Measurements from ENCODE around the gene TBC1D20. TPM values are rescaled to one million over a fixed set of nuclear protein-coding genes. Genes with fewer than 3 reads are reported as not detected.

TBC1D20 gene
- total and polyA plus RNA-seq, 7 donors = 16.6 to 31.4 (median 28.3) TPM

DNA sequence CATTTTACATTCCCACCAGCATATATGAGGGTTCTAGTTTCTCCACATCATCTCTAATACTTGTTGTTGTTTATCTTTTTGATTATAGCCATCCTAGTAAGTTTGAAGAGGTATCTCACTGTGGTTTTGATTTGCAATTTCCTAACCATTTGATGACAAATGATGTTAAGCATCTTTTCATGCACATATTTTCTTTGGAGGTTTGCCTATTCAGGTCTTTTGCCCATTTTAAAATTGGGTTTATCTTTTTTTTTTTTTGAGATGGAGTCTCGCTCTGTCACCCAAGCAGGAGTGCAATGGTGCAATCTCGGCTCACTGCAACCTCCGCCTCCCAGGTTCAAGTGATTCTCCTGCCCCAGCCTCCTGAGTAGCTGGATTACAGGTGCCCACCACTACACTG is 50.3 kb downstream of the TBC1D20 start:
- WGBS, 3 donors = 85 to 96% (median 94%) methylated on average over 3 of the region's 3 CpGs
- H3K36me3 ChIP-seq (ENCODE audit: insufficient read depth in 1 of 2, low read depth in 1 of 2) = peaks cover 0 to 33% of the 10 kb centered on the region in 2 donors
- peaks cover 40% of the 10 kb centered on the region for H3K4me1 ChIP-seq
- ATAC-seq (no peak), DNase-seq (no peak)
- intact Hi-C loops (cut with DNase I) = no loop called here
- no peak overlapping the region for H3K4me3 ChIP-seq
- H3K27ac ChIP-seq = no peak overlapping the region
- H3K27me3 ChIP-seq (ENCODE audit: insufficient read depth in 3 of 3, low read length in 2 of 3) = no peaks in the 10 kb centered on the region
- TF ChIP-seq, protein P1, sequence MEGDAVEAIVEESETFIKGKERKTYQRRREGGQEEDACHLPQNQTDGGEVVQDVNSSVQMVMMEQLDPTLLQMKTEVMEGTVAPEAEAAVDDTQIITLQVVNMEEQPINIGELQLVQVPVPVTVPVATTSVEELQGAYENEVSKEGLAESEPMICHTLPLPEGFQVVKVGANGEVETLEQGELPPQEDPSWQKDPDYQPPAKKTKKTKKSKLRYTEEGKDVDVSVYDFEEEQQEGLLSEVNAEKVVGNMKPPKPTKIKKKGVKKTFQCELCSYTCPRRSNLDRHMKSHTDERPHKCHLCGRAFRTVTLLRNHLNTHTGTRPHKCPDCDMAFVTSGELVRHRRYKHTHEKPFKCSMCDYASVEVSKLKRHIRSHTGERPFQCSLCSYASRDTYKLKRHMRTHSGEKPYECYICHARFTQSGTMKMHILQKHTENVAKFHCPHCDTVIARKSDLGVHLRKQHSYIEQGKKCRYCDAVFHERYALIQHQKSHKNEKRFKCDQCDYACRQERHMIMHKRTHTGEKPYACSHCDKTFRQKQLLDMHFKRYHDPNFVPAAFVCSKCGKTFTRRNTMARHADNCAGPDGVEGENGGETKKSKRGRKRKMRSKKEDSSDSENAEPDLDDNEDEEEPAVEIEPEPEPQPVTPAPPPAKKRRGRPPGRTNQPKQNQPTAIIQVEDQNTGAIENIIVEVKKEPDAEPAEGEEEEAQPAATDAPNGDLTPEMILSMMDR (IDR thresholded peaks at IDR 0.05) = no peak
- no peaks in the 10 kb centered on the region for H3K9me3 ChIP-seq

DNA sequence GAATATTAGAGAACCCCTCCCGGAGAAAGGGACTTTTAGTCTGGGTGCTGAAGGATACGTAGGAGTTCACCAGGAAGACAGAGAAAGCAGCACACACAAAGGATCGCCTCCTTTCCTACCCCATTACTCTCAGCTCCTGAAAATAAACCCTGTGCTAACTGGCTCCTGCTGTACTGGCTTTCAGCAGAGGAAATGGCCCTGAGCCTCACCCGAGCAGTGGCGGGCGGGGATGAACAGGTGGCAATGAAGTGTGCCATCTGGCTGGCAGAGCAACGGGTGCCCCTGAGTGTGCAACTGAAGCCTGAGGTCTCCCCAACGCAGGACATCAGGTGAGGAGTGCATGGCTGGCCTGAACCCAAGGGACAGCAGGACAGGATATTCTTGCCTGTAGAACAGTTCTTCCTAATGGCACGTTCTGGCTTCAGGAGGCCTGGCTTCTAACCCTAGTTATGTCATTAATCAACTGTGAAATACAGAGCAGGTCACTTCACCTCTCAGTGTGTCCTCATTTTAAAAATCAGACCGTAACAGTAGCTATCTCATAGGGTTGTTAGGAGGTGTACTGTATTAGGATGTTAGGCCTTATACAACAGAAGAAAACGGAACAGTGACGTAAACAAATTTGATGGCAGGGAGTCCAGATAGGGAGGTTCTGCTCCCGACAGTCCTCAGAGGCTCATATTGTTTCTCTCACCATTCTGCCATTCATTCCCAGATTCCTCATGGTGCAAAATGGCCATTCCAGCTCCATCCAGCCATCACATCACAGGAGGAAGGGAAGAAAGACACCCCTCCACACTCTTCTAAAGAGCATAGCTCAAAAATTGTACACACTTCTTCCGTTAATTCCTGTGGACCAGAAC is 52.4 kb downstream of the TBC1D20 start:
- H3K27ac ChIP-seq = peak overlapping the region; percentile 95
- no peaks in the 10 kb centered on the region for H3K27me3 ChIP-seq (ENCODE audit: insufficient read depth in 3 of 3, low read length in 2 of 3)
- H3K9me3 ChIP-seq = no peaks in the 10 kb centered on the region
- TF ChIP-seq, protein P1 (IDR thresholded peaks at IDR 0.05) = no peak
- DNase-seq = peak; percentile 49 to 91
- H3K36me3 ChIP-seq (ENCODE audit: insufficient read depth in 1 of 2, low read depth in 1 of 2) = peaks cover 0 to 33% of the 10 kb centered on the region in 2 donors
- 32 to 40% (median 40%) methylated on average over 14 of the region's 14 CpGs for WGBS, 3 donors
- ATAC-seq = peak; percentile 55 to 76 (median 74)
- H3K4me1 ChIP-seq = peaks cover 27% of the 10 kb centered on the region
- intact Hi-C loops (cut with DNase I) = loop anchor here (5.0 to 10.0 kb wide), 3 partner anchors 65 to 135 kb away; partner anchors contain the start of gene CSNK2A1 (in 1 of the 2)
- peak overlapping the region; percentile 91 for H3K4me3 ChIP-seq

DNA sequence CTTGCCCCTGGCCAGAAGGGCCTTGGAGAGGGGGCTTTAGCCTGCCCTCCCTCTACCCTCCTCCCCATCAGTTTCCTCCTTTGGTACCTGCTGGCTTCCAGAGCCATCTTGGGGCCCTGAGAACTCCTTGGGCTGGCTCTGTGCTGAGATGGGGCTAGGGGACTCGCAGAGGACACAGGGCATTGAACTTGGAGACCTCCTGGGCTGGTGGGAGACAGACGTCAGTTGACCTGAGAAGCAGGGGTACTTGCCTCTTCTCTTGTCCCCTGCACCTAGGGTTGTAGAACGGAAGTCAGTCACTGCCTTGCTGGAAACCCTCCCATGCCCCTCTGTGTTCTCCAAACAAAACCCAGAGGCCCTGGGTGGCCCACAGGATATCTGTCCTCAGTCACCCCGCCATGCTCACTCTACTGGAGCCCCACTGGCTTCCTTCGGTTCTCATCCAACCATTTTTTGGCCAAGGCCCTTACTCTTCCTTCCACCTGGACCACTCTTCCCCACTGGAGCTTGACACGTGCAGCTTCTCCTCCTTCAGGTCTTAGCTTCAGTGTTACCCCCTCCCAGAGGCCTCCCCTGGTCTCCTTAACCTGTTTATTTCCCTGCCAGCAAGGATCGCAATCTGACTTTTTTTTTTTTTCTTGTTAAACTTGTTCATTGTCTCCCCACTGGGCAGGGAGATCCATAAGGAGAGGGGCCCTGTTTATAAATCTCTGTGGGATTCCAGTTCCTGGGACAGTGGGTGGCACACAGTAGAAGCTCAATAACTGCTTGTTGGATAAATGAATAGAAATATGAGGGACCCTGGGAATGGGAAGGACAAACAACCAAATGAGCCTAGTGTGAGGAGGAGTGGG is 53.3 kb downstream of the TBC1D20 start:
- peak in 2 of 4 donors; percentile 4 for ATAC-seq
- H3K27me3 ChIP-seq (ENCODE audit: insufficient read depth in 3 of 3, low read length in 2 of 3) = no peaks in the 10 kb centered on the region
- WGBS, 3 donors = 10 to 17% (median 13%) methylated on average over 6 to 7 of the region's 7 CpGs
- intact Hi-C loops (cut with DNase I) = loop anchor here (5.0 to 10.0 kb wide), 3 partner anchors 66 to 136 kb away; partner anchors contain the start of gene CSNK2A1 (in 1 of the 2)
- no peaks in the 10 kb centered on the region for H3K9me3 ChIP-seq
- H3K36me3 ChIP-seq (ENCODE audit: insufficient read depth in 1 of 2, low read depth in 1 of 2) = peaks cover 0 to 33% of the 10 kb centered on the region in 2 donors
- peaks cover 27% of the 10 kb centered on the region for H3K4me1 ChIP-seq
- H3K27ac ChIP-seq = peak overlapping the region; percentile 95
- TF ChIP-seq, protein P1 (IDR thresholded peaks at IDR 0.05) = no peak
- peak overlapping the region; percentile 91 for H3K4me3 ChIP-seq
- no peak for DNase-seq

DNA sequence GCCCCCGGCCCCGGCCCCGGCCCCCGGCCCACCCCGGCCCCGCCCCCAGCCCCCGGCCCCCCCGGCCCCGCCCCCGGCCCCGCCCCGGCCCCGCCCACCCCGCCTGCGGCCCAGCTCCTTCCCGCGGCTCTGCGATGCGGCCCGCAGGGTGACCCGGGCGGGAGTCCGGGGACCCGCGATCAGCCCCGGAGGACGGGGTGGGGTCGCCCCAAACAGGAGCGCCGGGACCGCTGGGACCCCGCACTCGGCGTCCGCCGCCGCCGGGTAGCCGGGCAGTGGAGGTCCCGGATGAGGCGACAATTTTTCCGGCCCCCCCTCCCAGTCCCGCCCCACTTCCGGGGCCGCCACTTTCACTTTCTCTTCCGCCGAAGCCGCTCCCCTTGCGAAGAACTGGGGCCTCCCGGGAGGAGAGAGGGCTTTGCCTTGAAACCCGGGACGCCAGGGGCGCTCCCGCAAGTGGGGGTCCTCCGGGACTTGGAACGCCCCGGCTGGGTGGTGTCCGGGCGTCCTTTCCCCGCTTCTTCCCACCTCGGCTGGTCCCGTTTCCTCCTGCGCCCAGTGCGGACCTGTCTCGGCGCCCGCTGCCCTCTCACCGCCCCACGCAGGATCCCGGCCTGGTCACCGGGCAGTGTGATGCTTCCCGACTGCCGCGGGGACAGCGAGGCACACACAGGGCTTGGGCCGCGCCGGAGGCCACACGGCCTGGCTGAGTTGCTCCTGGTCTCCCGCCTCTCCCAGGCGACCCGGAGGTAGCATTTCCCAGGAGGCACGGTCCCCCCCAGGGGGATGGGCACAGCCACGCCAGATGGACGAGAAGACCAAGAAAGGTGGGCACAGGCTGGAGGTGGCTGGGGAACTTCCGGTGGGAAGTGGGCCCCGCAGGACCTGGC is 54.1 kb downstream of the TBC1D20 start, which contains the start of gene RBCK1:
RBCK1 (plus strand) TSS at position 347 of the 890 bp plus-strand sequence; CDS start at position 806, 459 bp downstream.
- WGBS, 3 donors = 0 to 1% (median 0%) methylated on average over 34 to 78 of the region's 87 CpGs
- H3K9me3 ChIP-seq = no peaks in the 10 kb centered on the region
- peaks cover 27% of the 10 kb centered on the region for H3K4me1 ChIP-seq
- H3K27me3 ChIP-seq (ENCODE audit: insufficient read depth in 3 of 3, low read length in 2 of 3) = no peaks in the 10 kb centered on the region
- H3K27ac ChIP-seq = peak within 1 kb of the TSS; percentile 95
- intact Hi-C loops (cut with DNase I) = loop anchor here (5.0 to 10.0 kb wide), 3 partner anchors 67 to 137 kb away; partner anchors contain the start of gene CSNK2A1 (in 1 of the 2)
- TF ChIP-seq, protein P1 (IDR thresholded peaks at IDR 0.05) = no peak
- H3K4me3 ChIP-seq = peak within 1 kb of the TSS; percentile 91
- peak; percentile 83 to 87 (median 85) for ATAC-seq
- H3K36me3 ChIP-seq (ENCODE audit: insufficient read depth in 1 of 2, low read depth in 1 of 2) = peaks cover 0 to 25% of the 10 kb centered on the region in 2 donors
- peak; percentile 86 to 94 for DNase-seq
